Measurements from ENCODE around the gene WDR33.

The WDR33 gene

DNA sequence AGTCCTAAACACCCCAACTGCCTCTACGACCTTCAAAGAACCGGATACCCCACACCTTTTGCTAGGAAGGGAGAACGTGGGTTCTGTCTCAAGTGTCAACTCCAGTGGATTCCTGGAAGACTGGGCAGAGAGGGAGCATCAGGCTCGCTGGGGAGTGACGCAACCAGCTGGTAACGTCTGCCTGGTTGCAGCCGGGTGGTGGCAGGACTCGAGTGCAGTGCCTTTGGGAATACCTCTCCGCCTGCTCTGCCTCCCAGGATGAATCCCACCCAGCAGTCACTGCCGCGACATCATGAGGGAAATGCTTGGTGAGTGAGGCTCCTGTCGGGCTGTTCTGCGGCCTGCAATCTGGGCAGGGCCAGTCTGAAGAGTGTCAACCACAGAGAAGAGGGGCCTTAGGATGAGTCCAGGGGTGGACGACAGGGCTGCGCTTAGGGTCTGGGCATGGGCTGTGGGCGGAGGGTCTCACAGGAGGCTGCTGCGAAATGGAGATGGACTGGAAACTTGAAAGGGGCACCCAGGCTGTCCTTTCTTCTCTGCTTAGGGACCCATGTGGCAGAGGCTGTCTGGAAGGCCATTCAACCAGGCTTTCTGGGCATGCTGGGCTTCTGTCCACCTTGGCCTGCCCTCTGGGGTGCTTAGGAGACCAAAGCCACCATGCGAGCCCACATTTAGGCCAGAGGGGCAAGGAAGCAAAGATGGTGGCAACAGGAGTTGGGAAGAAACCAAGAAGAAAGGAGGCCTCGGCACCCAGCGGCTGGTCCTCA is 152.1 kb downstream of the WDR33 start:
- no peak overlapping the region for H3K27ac ChIP-seq
- no peak for TF ChIP-seq CTCF (conservative IDR thresholded peaks at IDR 0.05)
- TF ChIP-seq ZFX (IDR thresholded peaks at IDR 0.05) = no peak

GRCh38 chr2:127658146-127658545 is 152.8 kb downstream of the WDR33 start:
- H3K27ac ChIP-seq = no peak overlapping the region
- TF ChIP-seq ZFX (IDR thresholded peaks at IDR 0.05) (no peak), CTCF (conservative IDR thresholded peaks at IDR 0.05) (no peak)

DNA sequence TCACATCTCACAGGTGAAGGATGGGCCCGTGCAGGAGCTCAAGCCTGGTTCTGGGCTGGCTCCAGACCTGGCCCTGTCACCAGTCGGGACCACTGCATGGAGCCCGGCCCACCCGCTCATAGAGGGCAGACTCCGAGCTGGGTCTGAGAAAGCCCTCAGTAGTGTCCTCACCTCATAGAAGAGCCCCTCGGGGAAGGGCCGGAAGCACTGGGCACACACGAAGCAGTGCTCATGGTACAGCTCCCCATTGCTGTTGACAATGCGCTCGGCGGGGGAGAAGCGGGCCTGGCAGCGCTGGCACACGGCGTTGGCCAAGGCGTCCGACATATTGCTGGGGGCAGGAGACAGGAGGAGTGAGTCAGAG is 153.8 kb downstream of the WDR33 start:
- no peak overlapping the region for H3K27ac ChIP-seq
- TF ChIP-seq CTCF (conservative IDR thresholded peaks at IDR 0.05) = no peak
- TF ChIP-seq ZFX (IDR thresholded peaks at IDR 0.05) = no peak

DNA sequence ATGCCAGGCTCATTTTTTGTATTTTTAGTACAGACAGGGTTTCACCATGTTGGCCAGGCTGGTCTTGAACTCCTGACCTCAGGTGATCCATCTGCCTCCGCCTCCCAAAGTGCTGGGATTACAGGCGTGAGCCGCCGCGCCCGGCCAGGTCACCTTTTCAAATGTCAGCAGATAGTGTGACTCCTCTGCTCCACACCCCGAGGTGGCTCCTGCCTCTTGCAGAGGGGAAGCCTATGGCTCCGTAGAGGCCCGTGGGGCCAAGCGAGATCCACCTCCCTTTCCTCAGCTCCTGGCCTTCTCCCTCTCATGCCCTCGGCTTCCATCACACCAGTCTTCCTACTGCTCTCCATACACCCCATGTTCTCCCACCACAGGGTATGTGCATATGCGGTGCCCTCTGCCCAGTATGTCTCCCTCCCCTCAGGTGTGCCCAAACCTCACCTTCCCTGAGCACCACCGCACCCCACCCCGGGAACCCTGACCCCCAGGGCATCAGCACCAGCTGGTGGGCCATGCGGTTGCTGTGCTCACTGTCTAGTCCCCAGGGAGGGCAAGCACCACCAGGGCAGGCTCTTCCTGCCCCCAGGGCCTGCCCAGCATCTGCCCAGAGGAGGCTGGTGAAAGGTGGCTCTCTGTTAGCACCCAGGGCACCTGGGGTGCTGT is 154.3 kb downstream of the WDR33 start:
- TF ChIP-seq ZFX (IDR thresholded peaks at IDR 0.05) (no peak), CTCF (conservative IDR thresholded peaks at IDR 0.05) (no peak)
- no peak overlapping the region for H3K27ac ChIP-seq

- TF ChIP-seq CTCF (conservative IDR thresholded peaks at IDR 0.05) (no peak), ZFX (IDR thresholded peaks at IDR 0.05) (no peak)
- no peak overlapping the region for H3K27ac ChIP-seq
These were observed 155.5 kb downstream of the WDR33 start for GRCh38 chr2:127655209-127656073.

DNA sequence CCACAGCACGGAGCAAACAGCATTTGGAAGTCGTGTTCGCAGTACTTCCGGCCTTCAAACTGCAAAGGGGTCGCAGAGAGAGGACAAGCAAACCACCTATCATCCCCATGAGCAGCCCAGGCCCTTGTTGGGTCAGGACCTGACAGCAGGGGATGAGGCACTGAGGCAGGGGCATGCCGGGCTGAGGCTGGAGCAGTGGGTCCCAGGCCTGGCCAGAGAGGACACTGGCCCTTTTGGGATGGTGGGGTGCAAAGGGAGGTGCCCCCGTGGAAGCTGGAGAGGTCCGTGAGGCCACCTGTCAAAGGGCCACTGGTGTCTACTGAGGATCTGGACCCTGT is 156.2 kb downstream of the WDR33 start:
- H3K27ac ChIP-seq = no peak overlapping the region
- TF ChIP-seq ZFX (IDR thresholded peaks at IDR 0.05) (no peak), CTCF (conservative IDR thresholded peaks at IDR 0.05) (no peak)
